Stimulated activated CD8-positive, alpha-beta memory T cell treated with anti-CD3 and anti-CD28 coated beads, Interleukin-4, amount 100 ng/mL, for 1 hour (primary cell): Measurements from ENCODE around the gene GJD4.

Experiments used
- DNase-seq, 2 donors: peaks; one replicate each; pipeline ENCODE4 v3.0.0-alpha.2; 2020; ENCODE audit warnings: low read depth in 2 of 2, low spot score in 1 of 2

GJD4 gene

GRCh38 chr10:35650894-35651293 lies 45.8 kb downstream of the GJD4 start:
- no peak for DNase-seq

DNA sequence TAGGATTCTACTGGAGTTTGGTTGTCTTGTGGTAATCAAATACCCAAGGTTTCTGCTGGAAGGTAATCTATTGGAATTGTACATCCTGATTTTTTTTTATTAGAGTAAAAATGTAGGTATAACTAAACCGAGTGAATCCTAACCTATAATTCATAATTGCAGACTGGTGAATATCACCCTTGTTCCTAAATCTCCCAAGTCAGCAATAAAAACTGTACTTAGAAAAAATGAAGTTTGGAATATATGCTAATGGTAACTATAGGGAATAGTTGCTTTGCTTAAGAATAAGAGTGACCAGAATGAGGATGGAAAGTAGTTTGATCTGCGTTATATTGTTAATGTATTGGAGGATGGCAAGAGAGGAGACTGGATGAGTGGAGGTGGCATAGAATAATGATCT lies 47.7 kb downstream of the GJD4 start:
- no peak for DNase-seq

DNA sequence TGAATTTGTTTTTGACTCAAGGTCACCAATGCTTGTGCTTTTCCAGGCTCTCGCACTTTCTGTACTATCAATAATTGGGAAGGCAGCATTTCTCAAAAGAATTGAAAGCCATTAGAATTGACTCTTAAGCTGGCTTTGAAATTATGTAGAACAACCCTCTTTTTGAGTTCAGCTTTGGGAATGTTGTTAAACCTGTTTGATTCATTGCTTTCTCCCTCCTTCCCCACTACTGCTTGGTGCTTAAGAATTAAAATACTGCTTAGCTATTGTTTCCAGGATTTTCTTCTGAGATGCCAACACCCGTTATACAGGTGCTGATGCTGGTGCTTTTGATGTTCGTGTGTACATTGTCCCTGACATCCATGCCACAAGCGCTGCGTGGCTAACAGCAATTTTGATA lies 52.5 kb downstream of the GJD4 start:
- DNase-seq = no peak
